Fibroblast of the aortic adventitia (primary cell): Measurements from ENCODE around the gene TSR2. TPM values are rescaled to one million over a fixed set of nuclear protein-coding genes. Genes with fewer than 3 reads are reported as not detected.

ENCODE experiments used
- DNase-seq: peaks from one replicate; pipeline ENCODE4 v3.0.0-alpha.2; 2010; ENCODE audit warnings: low read depth
- H3K4me3 ChIP-seq: 2 replicates; pipeline ENCODE4 v1.5.1; 2011; ENCODE audit warnings: low read depth, mild to moderate bottlenecking, control low read depth, low read length, moderate library complexity
- CTCF ChIP-seq: IDR thresholded peaks from 2 replicates; pipeline ENCODE4 v1.5.1; 2011; ENCODE audit warnings: mild to moderate bottlenecking, low read length, control low read depth, inconsistent platforms; ENCODE audit not compliant: insufficient read depth
- total RNA-seq: library from RNA; depleted of rRNA; stranded (reverse); fragments of >200 nt; gene quantifications from 2 replicates; pipeline ENCODE4 v1.2.3, GENCODE V29; 2012; ENCODE audit warnings: low replicate concordance

Gene TSR2, protein sequence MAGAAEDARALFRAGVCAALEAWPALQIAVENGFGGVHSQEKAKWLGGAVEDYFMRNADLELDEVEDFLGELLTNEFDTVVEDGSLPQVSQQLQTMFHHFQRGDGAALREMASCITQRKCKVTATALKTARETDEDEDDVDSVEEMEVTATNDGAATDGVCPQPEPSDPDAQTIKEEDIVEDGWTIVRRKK
- 12.2 and 28.6 TPM in 2 replicates for total RNA-seq

DNA sequence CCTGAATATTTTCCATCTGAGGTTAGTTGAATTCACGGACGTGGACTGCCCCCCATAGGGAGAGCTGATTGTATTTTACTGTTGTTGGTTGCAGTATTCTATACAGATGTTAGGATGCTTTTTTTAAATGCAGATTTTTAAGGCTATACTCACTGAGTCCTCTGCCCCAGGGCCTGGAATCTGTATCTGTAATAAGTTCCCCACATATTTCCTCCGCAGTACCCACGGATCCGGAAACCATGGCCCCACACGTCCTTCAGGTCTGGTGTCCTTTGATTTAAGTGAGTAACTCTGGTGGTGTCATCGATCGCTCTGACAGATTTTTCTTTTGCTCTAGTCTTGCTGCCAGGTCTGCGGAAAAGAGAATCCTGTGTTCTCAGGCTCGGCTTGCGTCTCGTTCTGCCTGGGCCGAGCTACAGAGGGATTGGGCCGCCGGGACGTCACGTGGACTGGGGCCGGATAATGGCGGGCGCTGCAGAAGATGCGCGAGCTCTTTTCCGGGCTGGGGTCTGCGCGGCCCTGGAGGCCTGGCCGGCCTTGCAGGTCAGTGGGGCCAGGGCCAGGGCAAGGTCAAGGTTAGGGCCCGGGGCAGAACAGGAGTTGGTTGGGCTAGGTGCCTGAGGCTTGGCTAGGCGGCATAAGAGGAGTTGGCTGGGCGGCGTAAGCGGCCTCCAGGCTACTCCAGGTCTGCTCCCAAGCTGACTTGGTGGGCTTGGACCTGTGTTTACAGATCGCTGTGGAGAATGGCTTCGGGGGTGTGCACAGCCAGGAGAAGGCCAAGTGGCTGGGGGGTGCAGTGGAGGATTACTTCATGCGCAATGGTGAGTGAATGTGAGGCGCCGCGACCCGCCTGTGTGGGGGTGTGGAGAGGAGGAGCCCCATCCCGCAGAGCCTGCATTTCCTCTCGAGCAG is at the start of gene TSR2:
TSR2 (plus strand) TSS at position 445 of the 912 bp plus-strand sequence; CDS start at position 463, 18 bp downstream.
- TF ChIP-seq CTCF = peak; percentile 25
- H3K4me3 ChIP-seq = peak within 1 kb of the TSS; percentile 85
- peak; percentile 84 for DNase-seq

DNA sequence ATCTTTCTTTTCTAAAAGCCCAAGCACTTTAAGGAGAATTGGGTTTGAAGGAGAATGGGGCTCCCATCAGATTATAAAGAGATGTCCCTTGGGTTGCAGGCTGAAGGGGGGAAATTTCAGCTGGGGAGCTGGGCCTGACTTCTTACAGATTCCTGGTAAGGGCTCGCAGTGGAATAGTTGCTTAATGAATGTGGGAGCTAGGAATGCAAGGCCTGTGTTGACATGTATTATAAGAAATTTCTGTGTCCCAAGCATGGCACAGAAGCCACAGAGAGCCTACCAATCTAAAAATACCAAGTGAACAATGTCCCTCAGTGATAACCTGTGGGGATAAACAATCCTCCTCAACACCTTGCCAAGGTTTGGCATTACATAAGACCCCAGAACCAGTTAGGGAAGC is 43.1 kb upstream of the TSR2 start:
- DNase-seq = no peak
- no peak for TF ChIP-seq CTCF
- H3K4me3 ChIP-seq = no peak overlapping the region

DNA sequence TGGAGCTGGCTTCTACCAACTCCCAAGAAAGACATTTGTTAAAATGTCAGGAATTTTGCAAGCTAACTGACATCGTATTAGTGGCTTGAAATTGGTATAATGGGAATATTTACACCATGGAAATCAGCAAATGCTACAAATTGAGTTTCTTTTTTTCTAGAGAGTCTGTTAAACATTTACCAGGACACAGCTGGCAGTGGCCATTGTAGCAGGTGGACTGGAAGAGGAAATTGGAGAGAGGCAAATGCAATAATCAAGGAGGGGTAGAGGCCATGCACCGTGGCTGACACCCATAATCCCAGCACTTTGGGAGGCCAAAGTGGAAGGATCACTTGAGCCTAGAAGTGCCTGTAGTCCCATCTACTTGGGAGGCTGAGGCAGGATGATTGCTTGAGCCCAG is 32.9 kb upstream of the TSR2 start:
- H3K4me3 ChIP-seq = no peak overlapping the region
- DNase-seq = no peak
- TF ChIP-seq CTCF = no peak

DNA sequence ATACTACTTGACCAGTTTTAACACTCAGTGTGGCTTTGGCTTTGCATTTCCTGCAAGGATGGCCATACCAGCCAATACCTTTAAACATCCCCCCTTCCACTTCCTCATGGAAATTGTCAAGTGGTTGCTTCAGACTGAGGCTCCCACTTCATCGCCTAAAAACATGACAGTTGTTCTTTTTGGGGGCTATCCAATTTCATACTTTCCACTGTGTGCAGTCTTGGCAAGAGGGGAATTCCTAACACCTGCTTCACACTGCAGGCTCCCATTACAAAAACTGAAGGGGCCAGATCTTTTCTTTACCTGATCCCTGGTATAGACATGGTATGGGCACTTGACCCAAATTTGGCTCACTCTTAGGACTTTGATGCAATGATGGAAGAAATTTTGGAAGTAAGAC is 28.5 kb upstream of the TSR2 start:
- no peak overlapping the region for H3K4me3 ChIP-seq
- DNase-seq = no peak
- no peak for TF ChIP-seq CTCF

- no peak for TF ChIP-seq CTCF
- no peak for DNase-seq
- H3K4me3 ChIP-seq = no peak overlapping the region
These were observed 26.5 kb upstream of the TSR2 start for GRCh38 chrX:54413753-54414152.

GRCh38 chrX:54415534-54416350 is 24.5 kb upstream of the TSR2 start:
- no peak for DNase-seq
- no peak overlapping the region for H3K4me3 ChIP-seq
- TF ChIP-seq CTCF = no peak
